ENCODE results near the gene CGB2. TPM values are rescaled to one million over a fixed set of nuclear protein-coding genes. Genes with fewer than 3 reads are reported as not detected.
A peak's percentile ranks its signal among the peaks of the same experiment; 100 is the strongest.

CGB2 gene
- total and polyA plus RNA-seq, 9 of the 15 experiments (the other 6 are each of a cell fraction or from before 2014, with no cell fraction given) = 0.22 TPM; not detected in 8

DNA sequence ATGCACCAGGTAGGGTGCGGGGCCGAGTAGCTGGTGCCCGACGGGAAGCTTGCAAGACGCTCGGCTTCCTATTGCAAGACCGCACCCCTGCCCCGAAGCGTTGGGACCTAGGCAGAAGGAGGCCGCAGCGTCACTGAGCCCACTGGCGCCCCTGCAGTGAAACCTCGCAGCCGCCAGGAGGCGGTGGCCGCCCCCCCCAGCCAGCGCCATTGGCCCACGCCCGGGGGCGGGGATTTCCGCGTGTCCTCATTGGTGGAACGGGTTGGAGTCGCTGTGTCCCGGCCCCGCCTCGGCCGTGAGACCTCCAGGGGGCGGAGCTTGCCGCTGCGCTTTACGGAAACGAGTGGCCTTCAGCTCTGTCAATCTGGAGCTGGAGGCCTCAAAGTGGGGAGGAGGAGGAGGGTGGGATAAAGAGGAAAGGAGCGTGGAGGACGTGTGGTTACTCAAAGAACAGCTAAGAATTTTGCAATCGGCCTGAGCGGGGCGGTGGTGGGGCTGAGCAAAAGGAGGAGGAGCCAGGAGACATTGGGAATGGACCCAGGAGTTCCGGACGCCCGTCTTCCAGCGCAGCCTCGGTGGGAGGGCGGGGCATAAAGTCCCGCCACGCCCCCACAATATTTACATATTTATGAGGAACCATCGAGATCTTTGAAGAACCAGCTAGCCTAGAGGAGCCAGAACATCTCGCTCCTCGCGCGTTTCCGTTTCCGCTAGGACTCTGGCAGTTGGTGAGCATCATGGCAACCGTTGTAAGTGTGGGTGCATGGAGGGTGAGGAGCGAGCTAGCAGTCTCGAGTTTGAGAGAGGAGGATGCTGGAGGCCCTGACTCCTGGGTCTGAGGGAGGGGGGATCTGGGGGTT lies 38.3 kb upstream of the CGB2 start, which contains the start of the genes GYS1 and RUVBL2 (continued):
- no peak for TF ChIP-seq ZNF830 (CRISPR knock-in tag; IDR thresholded peaks at IDR 0.05)
- TF ChIP-seq ZBTB2 (IDR thresholded peaks at IDR 0.05) = peak; percentile 89; the same call in 1 of the 2 replicates
- no peak for TF ChIP-seq ZNF324 (CRISPR knock-in tag; IDR thresholded peaks at IDR 0.05)
- peak; percentile 95 for TF ChIP-seq VEZF1 (CRISPR knock-in tag; IDR thresholded peaks at IDR 0.05)
- TF ChIP-seq FOXK1 (CRISPR knock-in tag; IDR thresholded peaks at IDR 0.05; ENCODE audit: borderline replicate concordance) = peak; percentile 87; the same call in 1 of the 2 replicates
- peak; percentile 10; the same call in 1 of the 2 replicates for TF ChIP-seq TOE1 (IDR thresholded peaks at IDR 0.05; ENCODE audit: borderline replicate concordance)
- no peak for TF ChIP-seq TOE1 (CRISPR knock-in tag; IDR thresholded peaks at IDR 0.05; ENCODE audit: borderline replicate concordance, low read depth)
- no peak for TF ChIP-seq CREB5 (CRISPR knock-in tag; IDR thresholded peaks at IDR 0.05)
- no peak for TF ChIP-seq PHB (CRISPR knock-in tag; IDR thresholded peaks at IDR 0.05)
- TF ChIP-seq ZNF764 (CRISPR knock-in tag; IDR thresholded peaks at IDR 0.05; ENCODE audit: low read depth) = peak; percentile 91
- TF ChIP-seq, protein P1, sequence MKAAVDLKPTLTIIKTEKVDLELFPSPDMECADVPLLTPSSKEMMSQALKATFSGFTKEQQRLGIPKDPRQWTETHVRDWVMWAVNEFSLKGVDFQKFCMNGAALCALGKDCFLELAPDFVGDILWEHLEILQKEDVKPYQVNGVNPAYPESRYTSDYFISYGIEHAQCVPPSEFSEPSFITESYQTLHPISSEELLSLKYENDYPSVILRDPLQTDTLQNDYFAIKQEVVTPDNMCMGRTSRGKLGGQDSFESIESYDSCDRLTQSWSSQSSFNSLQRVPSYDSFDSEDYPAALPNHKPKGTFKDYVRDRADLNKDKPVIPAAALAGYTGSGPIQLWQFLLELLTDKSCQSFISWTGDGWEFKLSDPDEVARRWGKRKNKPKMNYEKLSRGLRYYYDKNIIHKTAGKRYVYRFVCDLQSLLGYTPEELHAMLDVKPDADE (conservative IDR thresholded peaks at IDR 0.05; ENCODE audit: control insufficient read depth, low read depth, low read length) = peak; percentile 69
- TF ChIP-seq, protein P2, sequence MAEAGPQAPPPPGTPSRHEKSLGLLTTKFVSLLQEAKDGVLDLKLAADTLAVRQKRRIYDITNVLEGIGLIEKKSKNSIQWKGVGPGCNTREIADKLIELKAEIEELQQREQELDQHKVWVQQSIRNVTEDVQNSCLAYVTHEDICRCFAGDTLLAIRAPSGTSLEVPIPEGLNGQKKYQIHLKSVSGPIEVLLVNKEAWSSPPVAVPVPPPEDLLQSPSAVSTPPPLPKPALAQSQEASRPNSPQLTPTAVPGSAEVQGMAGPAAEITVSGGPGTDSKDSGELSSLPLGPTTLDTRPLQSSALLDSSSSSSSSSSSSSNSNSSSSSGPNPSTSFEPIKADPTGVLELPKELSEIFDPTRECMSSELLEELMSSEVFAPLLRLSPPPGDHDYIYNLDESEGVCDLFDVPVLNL (CRISPR knock-in tag; IDR thresholded peaks at IDR 0.05; ENCODE audit: low read depth) = no peak
- TF ChIP-seq PTTG1 (tag; IDR thresholded peaks at IDR 0.05; ENCODE audit: low read depth) = no peak
- peak in 1 of 2 experiments; percentile 92; a peak in 2 of 4 replicates for TF ChIP-seq HDAC1 (IDR thresholded peaks at IDR 0.05)
- TF ChIP-seq ZNF583 (CRISPR knock-in tag; IDR thresholded peaks at IDR 0.05) = no peak
- TF ChIP-seq ZNF785 (CRISPR knock-in tag; IDR thresholded peaks at IDR 0.05) = peak; percentile 64; the same call in 1 of the 2 replicates
- no peak for TF ChIP-seq PURB (CRISPR knock-in tag; IDR thresholded peaks at IDR 0.05; ENCODE audit: low read depth)
- no peak for TF ChIP-seq ELF2 (CRISPR knock-in tag; IDR thresholded peaks at IDR 0.05)
- peak; percentile 74; the same call in 1 of the 2 replicates for TF ChIP-seq HDAC2 (IDR thresholded peaks at IDR 0.05)
- no peak for TF ChIP-seq PPARD (CRISPR knock-in tag; IDR thresholded peaks at IDR 0.05)
- TF ChIP-seq MCM3 (IDR thresholded peaks at IDR 0.05) = no peak
- TF ChIP-seq NEUROD1 (IDR thresholded peaks at IDR 0.05; ENCODE audit: borderline replicate concordance, low read depth, low read length, partially characterized antibody) = peak; percentile 77

All from K562 (cell line).